ENCODE data around the gene PEX19. TPM values are rescaled to one million over a fixed set of nuclear protein-coding genes. Genes with fewer than 3 reads are reported as not detected.

PEX19 gene
- total RNA-seq, 1 experiment from 2014 or later: 50.1 TPM

DNA sequence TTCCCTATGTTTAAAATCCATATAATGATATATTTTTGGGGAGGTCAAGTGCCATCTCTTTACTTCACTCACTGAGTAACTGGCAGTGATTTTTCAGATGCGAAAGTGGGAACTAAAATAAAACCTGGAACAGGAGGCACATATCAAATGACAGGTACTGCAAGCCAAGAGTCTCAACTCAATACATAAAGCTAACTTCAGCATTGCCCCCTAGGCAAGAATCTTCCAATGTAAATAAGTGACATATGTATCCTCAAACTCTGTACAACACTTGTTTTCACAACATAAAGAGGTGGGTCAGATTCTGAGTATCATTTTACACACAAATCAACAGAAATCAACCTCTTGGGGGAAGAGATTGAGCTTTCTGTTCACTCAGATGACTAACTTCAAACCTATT lies 40.7 kb downstream of the PEX19 start:
- BruUV-seq (replicated peaks): no TSS peak
- H3K79me2 ChIP-seq (ENCODE audit: low read depth): peaks cover 47% of the 10 kb centered on the region
- ChIA-PET CTCF (no interaction called here), POLR2A (ENCODE audit: unreplicated experiment) (no interaction called here)
- H3K4me2 ChIP-seq: no peak overlapping the region
- H3F3A ChIP-seq (ENCODE audit: insufficient read depth, low read depth): no peaks in the 10 kb centered on the region
- H2AFZ ChIP-seq: no peak overlapping the region
- intact Hi-C loops (cut with micrococcal nuclease; ENCODE audit: unreplicated experiment): no loop called here
- H3K4me3 ChIP-seq: no peak overlapping the region
- no peaks in the 10 kb centered on the region for H3K9me2 ChIP-seq (ENCODE audit: insufficient read depth)
- no peaks in the 10 kb centered on the region for H3K27me3 ChIP-seq (ENCODE audit: insufficient read depth, low read depth)
- no peak for TF ChIP-seq CTCF (conservative IDR thresholded peaks at IDR 0.05)
- no peak for TF ChIP-seq EZH2 (IDR thresholded peaks at IDR 0.05; ENCODE audit: low read depth)
- peaks cover 5% of the 10 kb centered on the region for H3K36me3 ChIP-seq (ENCODE audit: low read depth)
- no peaks in the 10 kb centered on the region for H3K4me1 ChIP-seq (replicated peaks; ENCODE audit: insufficient read depth)
- peaks cover 49% of the 10 kb centered on the region for H4K20me1 ChIP-seq (ENCODE audit: insufficient read depth)
- DNase-seq: no peak
- H3K27ac ChIP-seq: no peak overlapping the region
- no peaks in the 10 kb centered on the region for H3K9me3 ChIP-seq (ENCODE audit: insufficient read depth, low read depth)

DNA sequence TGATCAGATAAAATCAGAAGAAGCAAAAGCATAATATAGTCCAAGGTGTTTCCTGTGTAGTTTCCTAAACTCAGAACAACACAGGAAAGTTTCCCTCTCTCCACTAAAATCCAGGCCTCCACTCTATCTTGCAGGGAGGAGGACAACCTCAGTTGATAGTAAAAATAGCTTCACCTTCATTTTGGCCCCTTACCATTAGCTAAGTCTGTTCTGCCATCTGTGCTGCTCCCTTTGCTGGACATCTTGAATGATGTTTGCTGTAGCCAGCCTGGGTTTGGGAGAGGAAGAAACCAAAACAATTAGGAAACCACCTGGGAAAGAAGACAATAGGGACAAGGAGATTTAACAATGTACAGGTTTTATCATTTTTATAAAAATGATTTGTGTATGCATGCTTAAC lies 41.2 kb downstream of the PEX19 start:
- Histone ChIP-seq H3K4me2 (no peak overlapping the region), H3K9me3 (ENCODE audit: insufficient read depth, low read depth) (no peaks in the 10 kb centered on the region), H3K9me2 (ENCODE audit: insufficient read depth) (no peaks in the 10 kb centered on the region), H3K27me3 (ENCODE audit: insufficient read depth, low read depth) (no peaks in the 10 kb centered on the region), H4K20me1 (ENCODE audit: insufficient read depth) (peaks cover 49% of the 10 kb centered on the region), H3K79me2 (ENCODE audit: low read depth) (peaks cover 42% of the 10 kb centered on the region), H3K27ac (no peak overlapping the region), H3K36me3 (ENCODE audit: low read depth) (peaks cover 6% of the 10 kb centered on the region), H3K4me1 (replicated peaks; ENCODE audit: insufficient read depth) (no peaks in the 10 kb centered on the region), H3K4me3 (no peak overlapping the region), H3F3A (ENCODE audit: insufficient read depth, low read depth) (no peaks in the 10 kb centered on the region), H2AFZ (no peak overlapping the region)
- CTCF ChIA-PET: no interaction called here
- POLR2A ChIA-PET (ENCODE audit: unreplicated experiment): no interaction called here
- no TSS peak for BruUV-seq (replicated peaks)
- TF ChIP-seq CTCF (conservative IDR thresholded peaks at IDR 0.05) (no peak), EZH2 (IDR thresholded peaks at IDR 0.05; ENCODE audit: low read depth) (no peak)
- intact Hi-C loops (cut with micrococcal nuclease; ENCODE audit: unreplicated experiment): no loop called here
- DNase-seq: no peak

DNA sequence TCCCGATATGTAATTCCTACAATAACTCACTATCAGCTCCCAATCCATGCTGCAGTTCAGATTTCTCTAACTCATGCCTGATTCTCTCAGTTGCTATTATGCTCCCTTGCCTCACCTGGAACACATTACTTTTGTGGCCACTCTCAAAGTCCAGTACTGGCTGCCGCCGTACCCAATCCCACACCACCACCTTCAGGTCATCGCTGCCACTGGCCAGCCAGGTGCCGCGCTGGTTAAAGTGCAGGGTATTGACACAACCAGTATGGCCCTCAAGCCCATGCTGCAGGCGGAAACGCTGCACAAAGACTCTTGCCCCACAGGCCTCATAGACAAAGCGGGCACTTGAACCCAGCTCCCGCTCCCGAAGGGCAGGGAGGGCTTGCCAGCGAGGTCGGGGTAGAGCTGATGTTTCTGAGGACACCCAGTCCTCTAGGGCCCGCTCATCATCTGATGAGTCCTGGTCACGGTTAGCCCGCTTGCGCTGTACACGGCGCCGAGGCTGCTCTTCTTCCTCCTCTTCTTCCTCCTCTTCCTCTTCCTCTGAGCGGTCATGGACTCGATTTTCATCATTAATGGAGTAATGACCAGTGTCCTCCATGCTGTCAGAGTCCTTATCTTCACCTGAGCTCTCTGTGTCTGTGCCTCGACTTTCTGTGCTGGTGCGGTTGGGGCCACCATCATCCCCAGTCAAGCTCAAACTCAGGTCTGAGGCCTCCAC lies 45.2 kb downstream of the PEX19 start:
- Histone ChIP-seq H3K9me3 (ENCODE audit: insufficient read depth, low read depth) (no peaks in the 10 kb centered on the region), H3K36me3 (ENCODE audit: low read depth) (peaks cover 20% of the 10 kb centered on the region), H3K27ac (no peak overlapping the region), H3K79me2 (ENCODE audit: low read depth) (peaks cover 10% of the 10 kb centered on the region; the same call in 1 of the 2 replicates), H2AFZ (no peak overlapping the region), H3K4me1 (replicated peaks; ENCODE audit: insufficient read depth) (no peaks in the 10 kb centered on the region), H3K4me3 (no peak overlapping the region), H3K27me3 (ENCODE audit: insufficient read depth, low read depth) (no peaks in the 10 kb centered on the region), H4K20me1 (ENCODE audit: insufficient read depth) (peaks cover 23% of the 10 kb centered on the region), H3K4me2 (no peak overlapping the region), H3F3A (ENCODE audit: insufficient read depth, low read depth) (no peaks in the 10 kb centered on the region), H3K9me2 (ENCODE audit: insufficient read depth) (no peaks in the 10 kb centered on the region)
- TF ChIP-seq EZH2 (IDR thresholded peaks at IDR 0.05; ENCODE audit: low read depth) (no peak), CTCF (conservative IDR thresholded peaks at IDR 0.05) (no peak)
- ChIA-PET CTCF (no interaction called here), POLR2A (ENCODE audit: unreplicated experiment) (no interaction called here)
- DNase-seq: no peak
- intact Hi-C loops (cut with micrococcal nuclease; ENCODE audit: unreplicated experiment): no loop called here
- BruUV-seq (replicated peaks): no TSS peak
